H1 (cell line): ENCODE data around the gene CACNG4. TPM values are rescaled to one million over a fixed set of nuclear protein-coding genes. Genes with fewer than 3 reads are reported as not detected.

Source experiments
- EGR1 ChIP-seq: IDR thresholded peaks from 2 replicates; pipeline ENCODE4 v1.6.1; 2011; ENCODE audit warnings: low read depth, low read length, borderline replicate concordance
- EP300 ChIP-seq, 2 experiments: IDR thresholded peaks; 1 replicate in 1 of 2; 2 replicates in 1 of 2; pipeline ENCODE4 v1.6.1; 2011 to 2012; ENCODE audit warnings: low read depth in 2 of 2, low read length in 2 of 2, mild to moderate bottlenecking in 2 of 2, borderline replicate concordance in 1 of 2, inconsistent platforms in 1 of 2, moderate library complexity in 1 of 2
- JUND ChIP-seq: IDR thresholded peaks from 2 replicates; pipeline ENCODE4 v1.6.1; 2011; ENCODE audit warnings: mild to moderate bottlenecking, improper control_type of control experiment, low read length
- polyA plus RNA-seq, 7 experiments: library from polyadenylated mRNA; depleted of rRNA in 3 of 7; stranded (reverse) in 5 of 7; unstranded in 2 of 7; fragments of >200 nt in 5 of 7; fragments of 200-250 nt in 2 of 7; gene quantifications; 1 replicate in 5 of 7; 2 replicates in 1 of 7; 4 replicates in 1 of 7; pipeline versions ENCODE4 v1.2.1 to v1.2.3, GENCODE V29; 2011 to 2013; ENCODE audit warnings: missing spikeins in 2 of 7, mixed read lengths in 2 of 7
- total RNA-seq: library from RNA; stranded (reverse); fragmentation: NEBNext Ultra II Directional; extraction: Animal tissue kit (Norgen Biotek cat#: 25700); gene quantifications from 2 replicates; pipeline ENCODE4 v1.2.1, GENCODE V29; 2021
- TF ChIP-seq, protein P1 (sequence below): IDR thresholded peaks from 2 replicates; pipeline ENCODE4 v1.6.1; 2011; ENCODE audit warnings: low read depth, mild to moderate bottlenecking, low read length; ENCODE audit not compliant: insufficient read depth

Gene CACNG4
- total and polyA plus RNA-seq, 2 of the 8 experiments (the other 6 are each of a cell fraction or from before 2014, with no cell fraction given) = 3.6 to 5.6 TPM

DNA sequence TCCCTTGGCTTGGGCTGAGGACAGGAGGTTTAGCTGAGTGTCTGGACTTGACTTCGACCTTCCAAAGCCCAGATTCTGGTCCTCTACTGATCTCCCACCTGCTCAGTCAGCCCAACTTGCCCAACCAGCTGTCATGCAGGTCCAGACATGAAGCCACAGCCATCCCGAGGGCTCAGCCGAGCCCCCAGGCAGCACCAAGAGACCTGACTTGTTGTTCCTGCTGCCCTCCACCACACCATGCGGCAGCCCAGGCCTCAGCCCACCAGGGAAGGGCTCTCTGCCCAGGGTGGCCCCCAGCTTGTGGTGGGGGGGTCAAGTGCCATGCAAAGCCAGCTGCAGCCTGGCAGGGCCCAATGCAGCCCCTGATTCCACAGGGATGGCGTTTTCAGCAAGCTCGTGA is 17.2 kb upstream of the CACNG4 start (continued):
- TF ChIP-seq EP300 (IDR thresholded peaks at IDR 0.05; ENCODE audit: borderline replicate concordance in 1 of 2, low read depth in 2 of 2, low read length in 2 of 2) (no peak), JUND (no peak), EGR1 (no peak)
- TF ChIP-seq, protein P1, sequence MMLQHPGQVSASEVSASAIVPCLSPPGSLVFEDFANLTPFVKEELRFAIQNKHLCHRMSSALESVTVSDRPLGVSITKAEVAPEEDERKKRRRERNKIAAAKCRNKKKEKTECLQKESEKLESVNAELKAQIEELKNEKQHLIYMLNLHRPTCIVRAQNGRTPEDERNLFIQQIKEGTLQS = no peak
